Astrocyte of the cerebellum (primary cell): ENCODE results near the gene FAAP100.

ENCODE experiments used
- DNase-seq: peaks from one replicate; pipeline ENCODE4 v3.0.0-alpha.2; 2011; ENCODE audit warnings: low read depth
- H3K4me3 ChIP-seq: 2 replicates; pipeline ENCODE4 v1.5.1; 2011; ENCODE audit warnings: mild to moderate bottlenecking, low read depth, low read length, moderate library complexity
- CTCF ChIP-seq: IDR thresholded peaks from 2 replicates; pipeline ENCODE4 v1.5.1; 2012; ENCODE audit warnings: low read length, low read depth, moderate library complexity, mild to moderate bottlenecking; ENCODE audit errors: missing control alignments
- in situ Hi-C: cut with HindIII; loops from 2 replicates; pipeline ENCODE4 v1.10.0; 2017; ENCODE audit warnings: low sequenced_read_pairs

FAAP100 gene

GRCh38 chr17:81576621-81577277, 24.6 kb upstream of the FAAP100 start:
- TF ChIP-seq CTCF: no peak
- no peak overlapping the region for H3K4me3 ChIP-seq
- in situ Hi-C loops: no loop called here
- peak; percentile 82 for DNase-seq

- no peak for TF ChIP-seq CTCF
- no peak for DNase-seq
- in situ Hi-C loops: no loop called here
- H3K4me3 ChIP-seq: no peak overlapping the region
Measured at GRCh38 chr17:81575836-81576235, 23.7 kb upstream of the FAAP100 start.

GRCh38 chr17:81574643-81574956, 22.4 kb upstream of the FAAP100 start:
- no peak for DNase-seq
- in situ Hi-C loops: no loop called here
- no peak overlapping the region for H3K4me3 ChIP-seq
- no peak for TF ChIP-seq CTCF

GRCh38 chr17:81573794-81574642, 21.9 kb upstream of the FAAP100 start:
- in situ Hi-C loops: no loop called here
- TF ChIP-seq CTCF: no peak

GRCh38 chr17:81572563-81573168, 20.5 kb upstream of the FAAP100 start:
- no peak overlapping the region for H3K4me3 ChIP-seq
- TF ChIP-seq CTCF: no peak
- DNase-seq: no peak
- in situ Hi-C loops: no loop called here

More at GRCh38 chr17:81573794-81574642, 21.9 kb upstream of the FAAP100 start:
- no peak overlapping the region for H3K4me3 ChIP-seq
- no peak for DNase-seq

GRCh38 chr17:81570964-81571363, 18.8 kb upstream of the FAAP100 start:
- DNase-seq: no peak
- H3K4me3 ChIP-seq: no peak overlapping the region
- no peak for TF ChIP-seq CTCF
- in situ Hi-C loops: no loop called here
